Cardiac fibroblast (primary cell): ENCODE results near the gene CPO.
A peak's percentile ranks its signal among the peaks of the same experiment; 100 is the strongest.

Experiments used
- DNase-seq, 2 donors: peaks; one replicate each; pipeline versions ENCODE4 v3.0.0 to v3.0.0-alpha.2; 2010; ENCODE audit warnings: low read depth in 2 of 2
- H3K4me3 ChIP-seq, 2 donors: replicated peaks in 1 of 2; 1 replicate in 1 of 2; 2 replicates in 1 of 2; pipeline ENCODE4 v1.5.1; 2011; ENCODE audit warnings: low read depth in 2 of 2, low read length in 2 of 2, mild to moderate bottlenecking in 2 of 2, moderate library complexity in 1 of 2
- TF ChIP-seq, protein P1 (sequence below): IDR thresholded peaks from one replicate; pipeline ENCODE4 v1.5.1; 2011; ENCODE audit warnings: low read depth, mild to moderate bottlenecking, low read length, inconsistent platforms

Gene CPO

DNA sequence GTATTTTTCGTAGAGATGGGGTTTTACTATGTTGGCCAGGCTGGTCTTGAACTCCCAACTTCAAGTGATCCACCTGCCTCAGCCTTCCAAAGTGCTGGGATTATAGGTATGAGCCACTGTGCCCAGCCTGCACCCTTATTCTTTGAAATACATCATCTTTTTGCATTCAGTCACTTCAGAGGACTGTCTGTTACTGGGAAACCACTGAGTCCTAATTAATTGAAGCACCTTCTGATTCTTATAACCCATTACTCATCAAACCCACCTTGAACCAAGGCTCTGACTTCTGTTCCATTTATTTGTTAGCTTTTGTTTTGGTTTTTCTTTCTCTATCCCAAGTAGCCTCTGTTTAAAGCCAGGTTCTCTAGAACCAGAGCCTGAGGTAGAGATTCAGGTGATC, 49.6 kb downstream of the CPO start:
- TF ChIP-seq, protein P1, sequence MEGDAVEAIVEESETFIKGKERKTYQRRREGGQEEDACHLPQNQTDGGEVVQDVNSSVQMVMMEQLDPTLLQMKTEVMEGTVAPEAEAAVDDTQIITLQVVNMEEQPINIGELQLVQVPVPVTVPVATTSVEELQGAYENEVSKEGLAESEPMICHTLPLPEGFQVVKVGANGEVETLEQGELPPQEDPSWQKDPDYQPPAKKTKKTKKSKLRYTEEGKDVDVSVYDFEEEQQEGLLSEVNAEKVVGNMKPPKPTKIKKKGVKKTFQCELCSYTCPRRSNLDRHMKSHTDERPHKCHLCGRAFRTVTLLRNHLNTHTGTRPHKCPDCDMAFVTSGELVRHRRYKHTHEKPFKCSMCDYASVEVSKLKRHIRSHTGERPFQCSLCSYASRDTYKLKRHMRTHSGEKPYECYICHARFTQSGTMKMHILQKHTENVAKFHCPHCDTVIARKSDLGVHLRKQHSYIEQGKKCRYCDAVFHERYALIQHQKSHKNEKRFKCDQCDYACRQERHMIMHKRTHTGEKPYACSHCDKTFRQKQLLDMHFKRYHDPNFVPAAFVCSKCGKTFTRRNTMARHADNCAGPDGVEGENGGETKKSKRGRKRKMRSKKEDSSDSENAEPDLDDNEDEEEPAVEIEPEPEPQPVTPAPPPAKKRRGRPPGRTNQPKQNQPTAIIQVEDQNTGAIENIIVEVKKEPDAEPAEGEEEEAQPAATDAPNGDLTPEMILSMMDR, result no peak
- no peak overlapping the region for H3K4me3 ChIP-seq
- DNase-seq, result no peak

DNA sequence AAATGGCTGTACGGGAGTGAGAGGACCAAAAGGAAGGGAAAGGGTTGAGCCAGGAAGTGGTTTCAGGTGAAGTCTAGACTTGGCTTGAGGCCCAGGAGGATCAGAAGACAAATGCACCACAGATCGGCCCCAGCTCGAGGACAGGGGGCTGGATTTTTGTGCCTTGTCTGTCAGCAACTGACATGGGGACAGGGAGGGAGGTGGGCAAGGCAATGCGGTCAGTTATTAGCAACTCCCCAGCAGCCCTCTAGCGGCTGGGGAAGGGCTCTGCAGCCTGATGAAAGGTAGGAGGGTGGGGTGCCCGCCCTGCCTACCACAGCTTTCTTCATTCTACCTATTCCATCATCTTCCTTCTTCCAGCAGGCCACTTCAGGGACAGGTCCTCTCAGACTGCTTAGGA, 50.0 kb downstream of the CPO start:
- DNase-seq, result peak; percentile 30 to 32
- TF ChIP-seq, protein P1, result peak; percentile 88
- H3K4me3 ChIP-seq, result no peak overlapping the region

DNA sequence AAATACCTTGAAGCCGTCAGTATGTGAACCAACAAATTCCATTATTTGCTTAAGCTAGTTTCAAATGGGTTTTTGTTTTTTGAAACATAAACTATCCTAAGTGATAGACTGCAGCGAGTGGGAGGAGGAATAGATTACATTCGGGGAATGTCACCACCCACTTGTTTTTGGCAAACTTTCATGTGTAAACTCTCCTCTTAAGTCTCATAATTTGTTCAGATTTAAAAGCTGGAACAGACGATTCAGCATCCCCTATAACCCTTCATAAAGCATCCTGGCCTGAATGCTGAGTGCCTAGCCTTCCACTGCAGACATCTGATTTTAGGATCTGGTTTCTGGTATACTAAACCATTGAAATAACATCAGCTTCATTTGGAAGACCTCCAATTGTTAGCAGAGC, 51.0 kb downstream of the CPO start:
- TF ChIP-seq, protein P1, result no peak
- peak in 1 of 2 donors; percentile 49 for DNase-seq
- H3K4me3 ChIP-seq, result no peak overlapping the region

DNA sequence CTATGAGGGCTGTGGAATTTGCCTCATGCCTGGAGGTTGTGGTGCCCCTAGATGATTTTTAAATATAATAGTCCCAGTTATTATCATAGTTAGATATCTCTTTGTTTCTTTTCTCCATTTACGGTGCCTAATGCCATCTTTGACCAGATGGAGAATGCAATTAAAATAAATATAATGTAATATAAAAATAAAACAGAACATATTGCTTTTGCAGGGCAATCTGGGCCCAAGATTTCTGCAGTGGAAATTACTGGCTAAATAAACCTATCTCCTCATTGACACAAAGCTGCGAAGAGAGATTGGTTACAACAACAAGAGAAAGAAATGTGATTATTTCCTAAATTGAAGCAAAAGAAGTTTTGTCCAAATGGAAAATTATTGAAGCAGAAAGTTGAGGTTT, 51.8 kb downstream of the CPO start:
- no peak overlapping the region for H3K4me3 ChIP-seq
- TF ChIP-seq, protein P1, result no peak
- no peak for DNase-seq

DNA sequence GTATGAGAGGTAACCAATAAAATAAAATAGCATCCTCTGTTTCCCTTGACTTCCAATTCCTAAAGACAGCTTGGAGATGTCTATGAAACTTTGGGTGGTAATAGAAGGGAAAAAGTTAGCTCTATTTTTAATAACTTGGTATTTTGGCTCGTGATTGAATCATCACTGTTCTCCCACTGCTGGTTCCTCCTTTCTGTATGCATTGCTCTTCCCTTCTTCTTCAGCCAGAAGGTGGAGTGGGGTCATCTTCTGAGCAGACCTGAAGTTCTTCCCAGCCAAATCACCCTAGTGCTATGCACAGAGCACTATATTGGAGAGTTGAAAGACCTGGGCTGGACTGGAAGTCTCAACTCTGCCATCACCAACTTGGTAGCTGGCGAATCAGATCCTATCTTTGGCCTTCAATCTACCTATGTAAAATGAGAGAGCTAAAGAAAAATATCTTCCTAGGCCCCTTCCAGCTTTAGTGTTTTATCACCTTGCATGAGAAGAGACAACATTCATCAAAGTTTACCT, 54.1 kb downstream of the CPO start:
- H3K4me3 ChIP-seq, result no peak overlapping the region
- TF ChIP-seq, protein P1, result no peak
- DNase-seq, result no peak

DNA sequence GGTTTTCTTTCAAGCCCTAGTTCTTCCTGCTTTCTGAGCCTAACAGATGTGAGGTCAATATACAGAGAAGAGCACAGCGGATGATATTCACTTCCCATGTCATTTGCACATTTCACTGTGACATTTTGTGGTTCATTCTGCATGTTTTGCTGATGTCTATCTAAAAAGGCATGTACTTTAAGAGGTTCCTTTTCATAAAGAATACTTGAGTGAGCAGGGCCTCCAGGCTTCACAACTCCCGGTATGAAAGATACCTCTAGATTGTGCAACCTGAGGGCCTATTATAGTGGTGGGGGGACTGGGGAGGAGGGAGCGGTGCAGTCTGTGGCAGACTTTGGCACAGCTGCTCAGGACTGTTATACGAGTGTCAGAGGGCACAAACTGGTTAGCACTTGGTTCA, 54.6 kb downstream of the CPO start:
- DNase-seq, result peak in 1 of 2 donors; percentile 42
- TF ChIP-seq, protein P1, result no peak
- H3K4me3 ChIP-seq, result no peak overlapping the region

DNA sequence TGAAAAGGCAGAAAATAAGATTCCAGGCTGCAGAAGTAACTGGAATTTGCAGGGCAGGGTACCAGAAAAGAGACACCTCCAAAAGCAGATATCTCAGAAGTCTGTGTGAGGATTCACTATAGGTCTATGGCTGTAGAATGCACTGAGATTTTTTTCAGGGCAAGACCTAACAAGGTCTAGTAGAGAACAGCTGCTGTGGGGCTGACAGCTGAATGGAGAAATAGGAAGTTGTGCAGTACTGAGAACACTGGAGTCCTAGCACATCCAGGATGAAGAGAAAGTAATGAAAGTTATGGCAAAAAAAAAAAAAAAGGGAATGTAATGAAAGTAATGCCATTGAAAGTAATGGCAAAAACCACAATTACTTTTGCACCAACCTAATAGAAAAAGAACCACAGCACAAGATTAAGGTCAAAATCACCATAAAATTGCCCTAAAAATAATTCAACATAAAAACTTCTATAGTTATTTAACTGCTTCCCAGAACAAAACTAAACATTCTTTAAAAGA, 57.3 kb downstream of the CPO start:
- no peak overlapping the region for H3K4me3 ChIP-seq
- no peak for DNase-seq
- TF ChIP-seq, protein P1, result no peak
